ENCODE results near the gene YPEL2. TPM values are rescaled to one million over a fixed set of nuclear protein-coding genes. Genes with fewer than 3 reads are reported as not detected.

The YPEL2 gene
- total and polyA plus RNA-seq, 2 donors (not counting 1 experiment from before 2014, with no cell fraction given) = 4.8 to 7.8 TPM

- Histone ChIP-seq H2AFZ (ENCODE audit: low read length) (no peak overlapping the region), H3K36me3 (ENCODE audit: control insufficient read depth, insufficient read depth, low read length) (no peaks in the 10 kb centered on the region), H3K27ac (ENCODE audit: insufficient read depth, low read length) (no peak overlapping the region), H3K9me3 (ENCODE audit: control insufficient read depth, insufficient read depth, low read depth, low read length) (no peaks in the 10 kb centered on the region), H3K79me2 (ENCODE audit: control insufficient read depth, insufficient read depth, low read length) (no peaks in the 10 kb centered on the region), H3K27me3 (ENCODE audit: control insufficient read depth, insufficient read depth, low read length) (no peaks in the 10 kb centered on the region), H4K20me1 (ENCODE audit: control insufficient read depth, extremely low read depth, insufficient read depth, low read length) (no peaks in the 10 kb centered on the region), H3K9ac (ENCODE audit: insufficient read depth, low read length) (no peak overlapping the region), H3K4me2 (ENCODE audit: extremely low read depth, insufficient read depth, low read length) (no peak overlapping the region), H3K4me3 (replicated peaks in 1 of 4; ENCODE audit: control extremely low read depth in 1 of 4, insufficient read depth in 1 of 4, low read depth in 3 of 4, low read length in 4 of 4) (no peak overlapping the region), H3K4me1 (ENCODE audit: control insufficient read depth, extremely low read depth, insufficient read depth, low read length) (no peaks in the 10 kb centered on the region)
- no peak for TF ChIP-seq EZH2 (IDR thresholded peaks at IDR 0.05; ENCODE audit: low read length, missing control alignments)
- TF ChIP-seq CTCF (conservative IDR thresholded peaks at IDR 0.05 in 1 of 2, IDR thresholded peaks at IDR 0.05 in 1 of 2; ENCODE audit: low read depth in 1 of 2, low read length in 2 of 2) = no peak
- no peak for DNase-seq (ENCODE audit: low read depth in 2 of 2)
Observed at GRCh38 chr17:59299400-59300092, 31.9 kb upstream of the YPEL2 start.

- Histone ChIP-seq H3K4me3 (replicated peaks in 1 of 4; ENCODE audit: control extremely low read depth in 1 of 4, insufficient read depth in 1 of 4, low read depth in 3 of 4, low read length in 4 of 4) (no peak overlapping the region), H3K4me1 (ENCODE audit: control insufficient read depth, extremely low read depth, insufficient read depth, low read length) (no peaks in the 10 kb centered on the region), H3K27me3 (ENCODE audit: control insufficient read depth, insufficient read depth, low read length) (no peaks in the 10 kb centered on the region), H3K27ac (ENCODE audit: insufficient read depth, low read length) (no peak overlapping the region), H4K20me1 (ENCODE audit: control insufficient read depth, extremely low read depth, insufficient read depth, low read length) (no peaks in the 10 kb centered on the region), H3K36me3 (ENCODE audit: control insufficient read depth, insufficient read depth, low read length) (no peaks in the 10 kb centered on the region), H3K4me2 (ENCODE audit: extremely low read depth, insufficient read depth, low read length) (no peak overlapping the region), H3K9me3 (ENCODE audit: control insufficient read depth, insufficient read depth, low read depth, low read length) (no peaks in the 10 kb centered on the region), H2AFZ (ENCODE audit: low read length) (no peak overlapping the region), H3K9ac (ENCODE audit: insufficient read depth, low read length) (no peak overlapping the region), H3K79me2 (ENCODE audit: control insufficient read depth, insufficient read depth, low read length) (no peaks in the 10 kb centered on the region)
- no peak for TF ChIP-seq CTCF (conservative IDR thresholded peaks at IDR 0.05 in 1 of 2, IDR thresholded peaks at IDR 0.05 in 1 of 2; ENCODE audit: low read depth in 1 of 2, low read length in 2 of 2)
- TF ChIP-seq EZH2 (IDR thresholded peaks at IDR 0.05; ENCODE audit: low read length, missing control alignments) = no peak
- no peak for DNase-seq (ENCODE audit: low read depth in 2 of 2)
Observed at GRCh38 chr17:59300941-59301340, 30.5 kb upstream of the YPEL2 start.

- no peak overlapping the region for H3K27ac ChIP-seq (ENCODE audit: insufficient read depth, low read length)
- H3K9me3 ChIP-seq (ENCODE audit: control insufficient read depth, insufficient read depth, low read depth, low read length) = no peaks in the 10 kb centered on the region
- H3K4me2 ChIP-seq (ENCODE audit: extremely low read depth, insufficient read depth, low read length) = no peak overlapping the region
- no peaks in the 10 kb centered on the region for H3K36me3 ChIP-seq (ENCODE audit: control insufficient read depth, insufficient read depth, low read length)
- H3K27me3 ChIP-seq (ENCODE audit: control insufficient read depth, insufficient read depth, low read length) = no peaks in the 10 kb centered on the region
- TF ChIP-seq CTCF (conservative IDR thresholded peaks at IDR 0.05 in 1 of 2, IDR thresholded peaks at IDR 0.05 in 1 of 2; ENCODE audit: low read depth in 1 of 2, low read length in 2 of 2) = no peak
- TF ChIP-seq EZH2 (IDR thresholded peaks at IDR 0.05; ENCODE audit: low read length, missing control alignments) = no peak
- no peaks in the 10 kb centered on the region for H3K79me2 ChIP-seq (ENCODE audit: control insufficient read depth, insufficient read depth, low read length)
- H2AFZ ChIP-seq (ENCODE audit: low read length) = no peak overlapping the region
- H3K4me1 ChIP-seq (ENCODE audit: control insufficient read depth, extremely low read depth, insufficient read depth, low read length) = no peaks in the 10 kb centered on the region
- no peak for DNase-seq (ENCODE audit: low read depth in 2 of 2)
- no peak overlapping the region for H3K4me3 ChIP-seq (replicated peaks in 1 of 4; ENCODE audit: control extremely low read depth in 1 of 4, insufficient read depth in 1 of 4, low read depth in 3 of 4, low read length in 4 of 4)
- no peaks in the 10 kb centered on the region for H4K20me1 ChIP-seq (ENCODE audit: control insufficient read depth, extremely low read depth, insufficient read depth, low read length)
- H3K9ac ChIP-seq (ENCODE audit: insufficient read depth, low read length) = no peak overlapping the region
Observed at GRCh38 chr17:59304811-59305210, 26.6 kb upstream of the YPEL2 start.
